ENCODE measurements around the gene CDKN2AIP. TPM values are rescaled to one million over a fixed set of nuclear protein-coding genes. Genes with fewer than 3 reads are reported as not detected.
"Not testable (repeated sequence)": the region's sequence is repeated elsewhere in the genome, so short reads cannot be mapped to it uniquely, and the experiment has no call there.

CDKN2AIP gene
- total and polyA plus RNA-seq, 11 donors = 5.3 to 12.5 (median 8.6) TPM

- H3K4me1 ChIP-seq = peaks cover 0 to 6% (median 0%) of the 10 kb centered on the region in 12 donors
- WGBS, 4 donors = 78 to 88% (median 82%) methylated on average over 7 of the region's 7 CpGs
- H3K4me3 ChIP-seq = no peak overlapping the region
- H3K27ac ChIP-seq = no peak overlapping the region
- TF ChIP-seq POLR2A (IDR thresholded peaks at IDR 0.05) (no peak), CTCF (IDR thresholded peaks at IDR 0.05) (no peak)
- no peak for ATAC-seq
- H3K27me3 ChIP-seq = no peaks in the 10 kb centered on the region
- no peaks in the 10 kb centered on the region for H3K9me3 ChIP-seq
- intact Hi-C loops (cut with DNase I) = no loop called here
- DNase-seq = no peak
- H3K36me3 ChIP-seq = peaks cover 0 to 35% (median 12%) of the 10 kb centered on the region in 9 donors
These were observed 11.2 kb downstream of the CDKN2AIP start for GRCh38 chr4:183455431-183456195.

GRCh38 chr4:183458005-183458404, 13.6 kb downstream of the CDKN2AIP start:
- Histone ChIP-seq H3K9me3 (no peaks in the 10 kb centered on the region), H3K36me3 (peaks cover 0 to 12% (median 0%) of the 10 kb centered on the region in 9 donors), H3K4me3 (no peak overlapping the region), H3K4me1 (peaks cover 0 to 6% (median 0%) of the 10 kb centered on the region in 12 donors), H3K27ac (no peak overlapping the region), H3K27me3 (no peaks in the 10 kb centered on the region)
- DNase-seq = no peak
- 78 to 88% (median 83%) methylated on average over 5 of the region's 5 CpGs for WGBS, 4 donors
- no peak for TF ChIP-seq POLR2A (IDR thresholded peaks at IDR 0.05)
- no peak for TF ChIP-seq CTCF (IDR thresholded peaks at IDR 0.05)
- intact Hi-C loops (cut with DNase I) = loop anchor here in 1 of 10 donors (2.0 kb wide), 1 partner anchor 37 kb away; no protein-coding TSS in a partner anchor
- ATAC-seq = no peak

GRCh38 chr4:183463903-183464619, 19.6 kb downstream of the CDKN2AIP start:
- intact Hi-C loops (cut with DNase I); DNase-seq; ATAC-seq; H3K27ac ChIP-seq; H3K4me1 ChIP-seq; H3K9me3 ChIP-seq; H3K36me3 ChIP-seq; H3K27me3 ChIP-seq; H3K4me3 ChIP-seq: not testable (repeated sequence)
- 60 to 88% (median 79%) methylated on average over 8 to 11 of the region's 11 CpGs for WGBS, 4 donors

- H3K27ac ChIP-seq; intact Hi-C loops (cut with DNase I); H3K9me3 ChIP-seq; H3K27me3 ChIP-seq; ATAC-seq; H3K4me3 ChIP-seq; H3K36me3 ChIP-seq: not testable (repeated sequence)
- peaks cover 0 to 11% (median 0%) of the 10 kb centered on the region in 12 donors for H3K4me1 ChIP-seq
- peak in 1 of 5 donors; percentile 12 for DNase-seq
- 40 to 47% (median 41%) methylated on average over 5 of the region's 5 CpGs for WGBS, 4 donors
These were observed 21.4 kb downstream of the CDKN2AIP start for GRCh38 chr4:183465879-183466278.

- Histone ChIP-seq H3K9me3 (no peaks in the 10 kb centered on the region), H3K4me3 (no peak overlapping the region), H3K27ac (no peak overlapping the region), H3K4me1 (peaks cover 0 to 23% (median 5%) of the 10 kb centered on the region in 12 donors), H3K36me3 (no peaks in the 10 kb centered on the region), H3K27me3 (no peaks in the 10 kb centered on the region)
- WGBS, 4 donors = 92 to 100% (median 97%) methylated on average over 2 to 3 of the region's 3 CpGs
- no peak for ATAC-seq
- intact Hi-C loops (cut with DNase I) = no loop called here
- TF ChIP-seq CTCF (IDR thresholded peaks at IDR 0.05) (no peak), POLR2A (IDR thresholded peaks at IDR 0.05) (no peak)
- no peak for DNase-seq
These were observed 22.8 kb downstream of the CDKN2AIP start for GRCh38 chr4:183467246-183467645.
